ENCODE data around the gene DNM1L.

DNA sequence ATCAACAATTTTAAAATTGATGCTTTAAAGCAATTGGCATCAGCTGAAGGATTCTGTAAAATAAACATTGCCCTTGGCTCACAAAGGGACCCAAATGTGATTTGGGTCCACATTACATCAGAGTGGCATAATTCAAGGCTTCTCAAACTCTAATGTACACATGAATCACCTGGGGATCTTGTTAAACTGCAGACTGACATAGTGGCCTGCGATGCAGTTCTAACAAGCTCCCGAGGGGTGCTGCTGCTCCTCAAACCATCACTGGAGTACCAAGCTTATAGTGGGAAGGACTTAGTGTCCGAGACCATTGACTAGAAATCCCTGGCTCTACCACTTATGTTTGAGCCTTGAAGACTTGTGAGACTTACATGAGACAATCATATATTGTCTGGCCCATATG lies 31.8 kb upstream of the DNM1L start:
- TF ChIP-seq, protein P1, sequence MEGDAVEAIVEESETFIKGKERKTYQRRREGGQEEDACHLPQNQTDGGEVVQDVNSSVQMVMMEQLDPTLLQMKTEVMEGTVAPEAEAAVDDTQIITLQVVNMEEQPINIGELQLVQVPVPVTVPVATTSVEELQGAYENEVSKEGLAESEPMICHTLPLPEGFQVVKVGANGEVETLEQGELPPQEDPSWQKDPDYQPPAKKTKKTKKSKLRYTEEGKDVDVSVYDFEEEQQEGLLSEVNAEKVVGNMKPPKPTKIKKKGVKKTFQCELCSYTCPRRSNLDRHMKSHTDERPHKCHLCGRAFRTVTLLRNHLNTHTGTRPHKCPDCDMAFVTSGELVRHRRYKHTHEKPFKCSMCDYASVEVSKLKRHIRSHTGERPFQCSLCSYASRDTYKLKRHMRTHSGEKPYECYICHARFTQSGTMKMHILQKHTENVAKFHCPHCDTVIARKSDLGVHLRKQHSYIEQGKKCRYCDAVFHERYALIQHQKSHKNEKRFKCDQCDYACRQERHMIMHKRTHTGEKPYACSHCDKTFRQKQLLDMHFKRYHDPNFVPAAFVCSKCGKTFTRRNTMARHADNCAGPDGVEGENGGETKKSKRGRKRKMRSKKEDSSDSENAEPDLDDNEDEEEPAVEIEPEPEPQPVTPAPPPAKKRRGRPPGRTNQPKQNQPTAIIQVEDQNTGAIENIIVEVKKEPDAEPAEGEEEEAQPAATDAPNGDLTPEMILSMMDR (IDR thresholded peaks at IDR 0.05; ENCODE audit: insufficient read depth, low read depth, low read length) = no peak
- no peak for TF ChIP-seq EZH2 (IDR thresholded peaks at IDR 0.05; ENCODE audit: insufficient read depth, low read length)

All from astrocyte (in vitro differentiated cells and primary cell).